Type B pancreatic cell (in vitro differentiated cells): ENCODE results near the gene TEX2. TPM values are rescaled to one million over a fixed set of nuclear protein-coding genes. Genes with fewer than 3 reads are reported as not detected.

ENCODE experiments used
- DNase-seq: peaks from one replicate; pipeline ENCODE4 v3.0.0; 2021; ENCODE audit warnings: mixed read lengths; ENCODE audit not compliant: unreplicated experiment; ENCODE audit errors: extremely low spot score
- H3K27ac Mint-ChIP-seq: 2 replicates; pipeline ENCODE4 v1.8.0; 2021; ENCODE audit warnings: mild to moderate bottlenecking, mixed read lengths
- H3K27me3 Mint-ChIP-seq: 2 replicates; pipeline ENCODE4 v1.8.0; 2021; ENCODE audit warnings: mixed read lengths
- H3K36me3 Mint-ChIP-seq: 2 replicates; pipeline ENCODE4 v1.8.0; 2021; ENCODE audit warnings: mixed read lengths
- H3K4me1 Mint-ChIP-seq: one replicate; pipeline ENCODE4 v1.8.0; 2021; ENCODE audit warnings: mixed read lengths; ENCODE audit not compliant: unreplicated experiment
- H3K4me3 Mint-ChIP-seq: 2 replicates; pipeline ENCODE4 v1.8.0; 2021; ENCODE audit warnings: mild to moderate bottlenecking, mixed read lengths
- H3K9me3 Mint-ChIP-seq: 2 replicates; pipeline ENCODE4 v1.8.0; 2021; ENCODE audit warnings: mixed read lengths
- CTCF ChIP-seq: fragments of 200-600 bp; sonication (generic); conservative IDR thresholded peaks from 2 replicates; pipeline ENCODE4 v1.5.0; 2021; ENCODE audit warnings: antibody characterized with exemption, mild to moderate bottlenecking
- total RNA-seq: library from RNA; stranded (reverse); gene quantifications from 2 replicates; pipeline ENCODE4 v1.2.1, GENCODE V29; 2021; ENCODE audit warnings: low replicate concordance

TEX2 gene
- total RNA-seq, 1 donor from 2014 or later, result 23.3 TPM

- no peak for TF ChIP-seq CTCF
- no peak for DNase-seq
- Mint-ChIP-seq H3K4me3 (no peak overlapping the region), H3K9me3 (no peaks in the 10 kb centered on the region), H3K4me1 (peaks cover 11% of the 10 kb centered on the region), H3K27me3 (no peaks in the 10 kb centered on the region), H3K36me3 (no peaks in the 10 kb centered on the region), H3K27ac (no peak overlapping the region)
Measured at GRCh38 chr17:64107500-64108236, 155.4 kb downstream of the TEX2 start.

GRCh38 chr17:64106918-64107317 lies 156.1 kb downstream of the TEX2 start:
- Mint-ChIP-seq H3K27ac (no peak overlapping the region), H3K4me3 (no peak overlapping the region), H3K27me3 (no peaks in the 10 kb centered on the region), H3K9me3 (no peaks in the 10 kb centered on the region), H3K36me3 (no peaks in the 10 kb centered on the region), H3K4me1 (peaks cover 15% of the 10 kb centered on the region)
- no peak for TF ChIP-seq CTCF
- no peak for DNase-seq

- Mint-ChIP-seq H3K4me1 (peaks cover 15% of the 10 kb centered on the region), H3K27ac (no peak overlapping the region), H3K9me3 (no peaks in the 10 kb centered on the region), H3K4me3 (no peak overlapping the region), H3K36me3 (no peaks in the 10 kb centered on the region), H3K27me3 (no peaks in the 10 kb centered on the region)
- no peak for DNase-seq
- TF ChIP-seq CTCF, result no peak
Measured at GRCh38 chr17:64103391-64104364, 159.4 kb downstream of the TEX2 start.

GRCh38 chr17:64102627-64103390 lies 160.3 kb downstream of the TEX2 start:
- DNase-seq, result no peak
- Mint-ChIP-seq H3K27ac (peak overlapping the region; percentile 17), H3K4me3 (no peak overlapping the region), H3K9me3 (no peaks in the 10 kb centered on the region), H3K4me1 (peaks cover 10% of the 10 kb centered on the region), H3K27me3 (no peaks in the 10 kb centered on the region), H3K36me3 (no peaks in the 10 kb centered on the region)
- TF ChIP-seq CTCF, result no peak

GRCh38 chr17:64099543-64099942 lies 163.5 kb downstream of the TEX2 start:
- Mint-ChIP-seq H3K9me3 (no peaks in the 10 kb centered on the region), H3K27ac (no peak overlapping the region), H3K27me3 (no peaks in the 10 kb centered on the region), H3K36me3 (peaks cover 7% of the 10 kb centered on the region), H3K4me3 (no peak overlapping the region), H3K4me1 (peaks cover 12% of the 10 kb centered on the region)
- TF ChIP-seq CTCF, result no peak
- DNase-seq, result no peak
